GM12878 (cell line): ENCODE data around the gene DCAF7. TPM values are rescaled to one million over a fixed set of nuclear protein-coding genes. Genes with fewer than 3 reads are reported as not detected.
A peak's percentile ranks its signal among the peaks of the same experiment; 100 is the strongest.

Experiments
- KLF5 ChIP-seq: fragments of 450-650 bp; IDR thresholded peaks from 2 replicates; pipeline ENCODE4 v1.6.1; 2014; ENCODE audit warnings: mild to moderate bottlenecking; ENCODE audit not compliant: partially characterized antibody
- RCOR1 ChIP-seq: conservative IDR thresholded peaks from 2 replicates; pipeline ENCODE4 v1.6.1; 2012; ENCODE audit warnings: low read depth, low read length, improper control_type of control experiment
- RUNX3 ChIP-seq: IDR thresholded peaks from 2 replicates; pipeline ENCODE4 v1.6.1; 2012; ENCODE audit warnings: low read length, inconsistent platforms
- TCF12 ChIP-seq: IDR thresholded peaks from 2 replicates; pipeline ENCODE4 v1.6.1; 2011; ENCODE audit warnings: low read depth, mild to moderate bottlenecking, low read length
- ZNF217 ChIP-seq: fragments of 450-650 bp; IDR thresholded peaks from 2 replicates; pipeline ENCODE4 v1.6.1; 2017; ENCODE audit warnings: antibody characterized with exemption, mild to moderate bottlenecking
- polyA plus RNA-seq, 11 experiments: library from polyadenylated mRNA; depleted of rRNA in 4 of 11; unstranded in 6 of 11; stranded (reverse) in 5 of 11; fragments of >200 nt; fragmentation: Nextera tagmentation in 4 of 11; fragmentation: Illumina TruSeq in 1 of 11; extraction: Ambion mirVana in 4 of 11; extraction: Trizol in 1 of 11; gene quantifications; 1 replicate in 1 of 11; 2 replicates in 10 of 11; pipeline versions ENCODE4 v1.2.1 to v1.2.3, GENCODE V29; 2011 to 2016; ENCODE audit warnings: inconsistent platforms in 2 of 11, missing spikeins in 2 of 11, low read depth in 1 of 11
- total RNA-seq, 4 experiments: library from RNA; depleted of rRNA in 3 of 4; stranded (reverse); fragments of >200 nt in 3 of 4; fragmentation: Illumina TruSeq in 1 of 4; extraction: Trizol in 1 of 4; gene quantifications; 2 replicates each; pipeline versions ENCODE4 v1.2.1 to v1.2.3, GENCODE V29; 2013 to 2021
- TF ChIP-seq, protein P1 (sequence below): fragments of 450-650 bp; IDR thresholded peaks from 2 replicates; pipeline ENCODE4 v1.6.1; 2017; ENCODE audit warnings: borderline replicate concordance
- TF ChIP-seq, protein P2 (sequence below): fragments of 450-650 bp; formaldehyde crosslinking; IDR thresholded peaks from 2 replicates; pipeline ENCODE4 v1.4.0; 2022; ENCODE audit warnings: mild to moderate bottlenecking, moderate library complexity

Gene DCAF7
- total and polyA plus RNA-seq, 10 of the 15 experiments (the other 5 are each of a cell fraction or from before 2014, with no cell fraction given): 27.0 to 103 (median 54.5) TPM

DNA sequence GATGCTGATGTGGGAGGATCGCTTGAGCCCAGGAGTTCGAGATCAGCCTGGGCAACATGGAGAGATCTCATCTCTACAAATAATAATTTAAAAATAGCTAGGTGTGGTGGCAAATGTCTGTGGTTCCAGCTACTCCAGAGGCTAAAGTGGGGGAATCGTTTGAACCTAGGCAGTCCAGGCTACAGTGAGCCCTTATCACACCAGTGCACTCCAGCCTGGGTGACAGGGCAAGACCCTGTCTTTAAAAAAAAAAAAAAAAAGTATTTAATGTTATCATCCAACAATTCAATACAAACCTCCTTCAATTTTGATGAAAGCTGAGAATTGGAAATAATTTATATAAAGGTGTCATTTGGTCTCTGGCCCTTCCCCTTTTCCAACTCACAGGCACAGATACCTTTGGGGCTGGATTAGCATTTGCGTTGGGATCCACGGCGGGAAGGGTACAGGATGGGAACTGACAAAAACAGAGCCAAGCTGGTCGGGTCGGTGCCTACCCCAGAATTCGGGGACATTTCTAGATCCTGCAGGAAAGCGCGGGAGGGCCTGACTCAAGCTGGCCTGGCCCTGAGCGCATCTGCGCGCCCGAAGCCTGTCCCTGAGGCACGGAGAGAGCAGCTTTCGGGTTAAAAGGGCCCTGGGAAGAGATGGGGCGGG lies 860 bp upstream of the DCAF7 start (continued):
- TF ChIP-seq KLF5: no peak
- no peak for TF ChIP-seq TCF12
- TF ChIP-seq, protein P1, sequence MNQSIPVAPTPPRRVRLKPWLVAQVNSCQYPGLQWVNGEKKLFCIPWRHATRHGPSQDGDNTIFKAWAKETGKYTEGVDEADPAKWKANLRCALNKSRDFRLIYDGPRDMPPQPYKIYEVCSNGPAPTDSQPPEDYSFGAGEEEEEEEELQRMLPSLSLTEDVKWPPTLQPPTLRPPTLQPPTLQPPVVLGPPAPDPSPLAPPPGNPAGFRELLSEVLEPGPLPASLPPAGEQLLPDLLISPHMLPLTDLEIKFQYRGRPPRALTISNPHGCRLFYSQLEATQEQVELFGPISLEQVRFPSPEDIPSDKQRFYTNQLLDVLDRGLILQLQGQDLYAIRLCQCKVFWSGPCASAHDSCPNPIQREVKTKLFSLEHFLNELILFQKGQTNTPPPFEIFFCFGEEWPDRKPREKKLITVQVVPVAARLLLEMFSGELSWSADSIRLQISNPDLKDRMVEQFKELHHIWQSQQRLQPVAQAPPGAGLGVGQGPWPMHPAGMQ: no peak
- TF ChIP-seq RCOR1: 0 out of 2 replicates have a peak, but pooled peaks have one; percentile 24
- TF ChIP-seq, protein P2, sequence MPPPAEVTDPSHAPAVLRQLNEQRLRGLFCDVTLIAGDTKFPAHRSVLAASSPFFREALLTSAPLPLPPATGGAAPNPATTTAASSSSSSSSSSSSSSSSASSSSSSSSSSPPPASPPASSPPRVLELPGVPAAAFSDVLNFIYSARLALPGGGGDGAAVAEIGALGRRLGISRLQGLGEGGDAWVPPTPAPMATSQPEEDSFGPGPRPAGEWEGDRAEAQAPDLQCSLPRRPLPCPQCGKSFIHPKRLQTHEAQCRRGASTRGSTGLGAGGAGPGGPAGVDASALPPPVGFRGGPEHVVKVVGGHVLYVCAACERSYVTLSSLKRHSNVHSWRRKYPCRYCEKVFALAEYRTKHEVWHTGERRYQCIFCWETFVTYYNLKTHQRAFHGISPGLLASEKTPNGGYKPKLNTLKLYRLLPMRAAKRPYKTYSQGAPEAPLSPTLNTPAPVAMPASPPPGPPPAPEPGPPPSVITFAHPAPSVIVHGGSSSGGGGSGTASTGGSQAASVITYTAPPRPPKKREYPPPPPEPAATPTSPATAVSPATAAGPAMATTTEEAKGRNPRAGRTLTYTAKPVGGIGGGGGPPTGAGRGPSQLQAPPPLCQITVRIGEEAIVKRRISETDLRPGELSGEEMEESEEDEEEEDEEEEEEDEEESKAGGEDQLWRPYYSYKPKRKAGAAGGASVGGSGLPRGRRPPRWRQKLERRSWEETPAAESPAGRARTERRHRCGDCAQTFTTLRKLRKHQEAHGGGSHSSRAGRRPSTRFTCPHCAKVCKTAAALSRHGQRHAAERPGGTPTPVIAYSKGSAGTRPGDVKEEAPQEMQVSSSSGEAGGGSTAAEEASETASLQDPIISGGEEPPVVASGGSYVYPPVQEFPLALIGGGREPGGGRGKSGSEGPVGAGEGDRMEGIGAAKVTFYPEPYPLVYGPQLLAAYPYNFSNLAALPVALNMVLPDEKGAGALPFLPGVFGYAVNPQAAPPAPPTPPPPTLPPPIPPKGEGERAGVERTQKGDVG (CRISPR knock-in tag): no peak
- TF ChIP-seq ZNF217: no peak
- no peak for TF ChIP-seq RUNX3
